ENCODE data around the gene OR51E2. TPM values are rescaled to one million over a fixed set of nuclear protein-coding genes. Genes with fewer than 3 reads are reported as not detected.

The OR51E2 gene
- total RNA-seq, 1 donor from 2014 or later, result 0.40 TPM

GRCh38 chr11:4641501-4641900 is 56.2 kb downstream of the OR51E2 start:
- DNase-seq (ENCODE audit: extremely low spot score, unreplicated experiment), result no peak
- TF ChIP-seq CTCF (IDR thresholded peaks at IDR 0.05), result no peak
- Mint-ChIP-seq H3K4me1 (ENCODE audit: unreplicated experiment) (peaks cover 42% of the 10 kb centered on the region), H3K27ac (ENCODE audit: unreplicated experiment) (no peak overlapping the region), H3K36me3 (ENCODE audit: unreplicated experiment) (no peaks in the 10 kb centered on the region), H3K9me3 (ENCODE audit: unreplicated experiment) (no peaks in the 10 kb centered on the region), H3K4me3 (ENCODE audit: unreplicated experiment) (no peak overlapping the region), H3K27me3 (ENCODE audit: unreplicated experiment) (no peaks in the 10 kb centered on the region)

GRCh38 chr11:4639931-4640330 is 57.7 kb downstream of the OR51E2 start:
- Mint-ChIP-seq H3K4me1 (ENCODE audit: unreplicated experiment) (peaks cover 37% of the 10 kb centered on the region), H3K36me3 (ENCODE audit: unreplicated experiment) (no peaks in the 10 kb centered on the region), H3K9me3 (ENCODE audit: unreplicated experiment) (no peaks in the 10 kb centered on the region), H3K27me3 (ENCODE audit: unreplicated experiment) (no peaks in the 10 kb centered on the region), H3K27ac (ENCODE audit: unreplicated experiment) (no peak overlapping the region), H3K4me3 (ENCODE audit: unreplicated experiment) (no peak overlapping the region)
- no peak for DNase-seq (ENCODE audit: extremely low spot score, unreplicated experiment)
- no peak for TF ChIP-seq CTCF (IDR thresholded peaks at IDR 0.05)

GRCh38 chr11:4637662-4638047 is 60.0 kb downstream of the OR51E2 start:
- Mint-ChIP-seq H3K27ac (ENCODE audit: unreplicated experiment) (no peak overlapping the region), H3K36me3 (ENCODE audit: unreplicated experiment) (no peaks in the 10 kb centered on the region), H3K4me3 (ENCODE audit: unreplicated experiment) (no peak overlapping the region), H3K4me1 (ENCODE audit: unreplicated experiment) (peaks cover 15% of the 10 kb centered on the region), H3K27me3 (ENCODE audit: unreplicated experiment) (peaks cover 4% of the 10 kb centered on the region), H3K9me3 (ENCODE audit: unreplicated experiment) (no peaks in the 10 kb centered on the region)
- no peak for TF ChIP-seq CTCF (IDR thresholded peaks at IDR 0.05)
- no peak for DNase-seq (ENCODE audit: extremely low spot score, unreplicated experiment)

GRCh38 chr11:4636962-4637661 is 60.5 kb downstream of the OR51E2 start, which contains the start of gene OR51D1:
TSS of gene OR51D1 (plus strand) at chr11:4637477. CDS start at chr11:4639791, 2,314 bp downstream.
- no peak within 1 kb of the TSS for H3K27ac Mint-ChIP-seq (ENCODE audit: unreplicated experiment)
- no peak within 1 kb of the TSS for H3K4me3 Mint-ChIP-seq (ENCODE audit: unreplicated experiment)
- no peaks in the 10 kb centered on the region for H3K9me3 Mint-ChIP-seq (ENCODE audit: unreplicated experiment)
- peak; percentile 98 for TF ChIP-seq CTCF (IDR thresholded peaks at IDR 0.05)
- peak; percentile 92 for DNase-seq (ENCODE audit: extremely low spot score, unreplicated experiment)
- no peaks in the 10 kb centered on the region for H3K36me3 Mint-ChIP-seq (ENCODE audit: unreplicated experiment)
- H3K4me1 Mint-ChIP-seq (ENCODE audit: unreplicated experiment), result peaks cover 9% of the 10 kb centered on the region
- peaks cover 7% of the 10 kb centered on the region for H3K27me3 Mint-ChIP-seq (ENCODE audit: unreplicated experiment)

- Mint-ChIP-seq H3K4me1 (ENCODE audit: unreplicated experiment) (peaks cover under 1% of the 10 kb centered on the region), H3K27ac (ENCODE audit: unreplicated experiment) (no peak overlapping the region), H3K4me3 (ENCODE audit: unreplicated experiment) (no peak overlapping the region), H3K27me3 (ENCODE audit: unreplicated experiment) (peaks cover 16% of the 10 kb centered on the region), H3K36me3 (ENCODE audit: unreplicated experiment) (no peaks in the 10 kb centered on the region), H3K9me3 (ENCODE audit: unreplicated experiment) (no peaks in the 10 kb centered on the region)
- no peak for TF ChIP-seq CTCF (IDR thresholded peaks at IDR 0.05)
- DNase-seq (ENCODE audit: extremely low spot score, unreplicated experiment), result no peak
Measured at GRCh38 chr11:4636136-4636535, 61.5 kb downstream of the OR51E2 start.

Other genes with a start within 250 kb of the OR51E2 start
- not detected in 2 replicates for gene OR52K2, start 248.6 kb downstream of the OR51E2 start, total RNA-seq
- not detected in 2 replicates for gene OR52K1, start 215.2 kb downstream of the OR51E2 start, total RNA-seq
- not detected in 2 replicates for gene OR52M1, start 152.7 kb downstream of the OR51E2 start, total RNA-seq
- gene OR52I2, start 116.1 kb downstream of the OR51E2 start, total RNA-seq, result not detected in 2 replicates
- gene OR52I1, start 103.8 kb downstream of the OR51E2 start, total RNA-seq, result not detected in 2 replicates
- 10.7 and 13.8 TPM in 2 replicates for gene TRIM68, start 89.6 kb downstream of the OR51E2 start, total RNA-seq
- gene OR51D1, start 60.4 kb downstream of the OR51E2 start, total RNA-seq, result not detected in 2 replicates
- 0.81 and 1.1 TPM in 2 replicates for gene OR51E1, start 53.9 kb downstream of the OR51E2 start, total RNA-seq
- not detected in 2 replicates for gene MMP26, start 6.9 kb upstream of the OR51E2 start, total RNA-seq
- gene OR51F1, start 72.1 kb upstream of the OR51E2 start, total RNA-seq, result not detected in 2 replicates
- not detected in 2 replicates for gene OR52R1, start 106.5 kb upstream of the OR51E2 start, total RNA-seq
- not detected in 2 replicates for gene OR51F2, start 123.5 kb upstream of the OR51E2 start, total RNA-seq
- gene OR51S1, start 151.4 kb upstream of the OR51E2 start, total RNA-seq, result not detected in 2 replicates
- gene OR51T1, start 184.0 kb upstream of the OR51E2 start, total RNA-seq, result not detected in 2 replicates
- not detected in 2 replicates for gene OR51A7, start 205.9 kb upstream of the OR51E2 start, total RNA-seq
- gene OR51G2, start 221.5 kb upstream of the OR51E2 start, total RNA-seq, result not detected in 2 replicates
- not detected in 2 replicates for gene OR51G1, start 226.5 kb upstream of the OR51E2 start, total RNA-seq
- gene OR51A4, start 249.8 kb upstream of the OR51E2 start, total RNA-seq, result not detected in 2 replicates